GM18508 (cell line): ENCODE measurements around the gene PTPN23.
"Not testable (repeated sequence)": the region's sequence is repeated elsewhere in the genome, so short reads cannot be mapped to it uniquely, and the experiment has no call there.

Source experiments
- ATAC-seq: cut with Tn5 transposase; IDR thresholded peaks from one replicate; pipeline ENCODE4 v1.9.1; 2021; ENCODE audit warnings: moderate number of reproducible peaks; ENCODE audit not compliant: insufficient read depth, unreplicated experiment

PTPN23 gene

GRCh38 chr3:47434849-47435248 is 54.0 kb downstream of the PTPN23 start:
- no peak for ATAC-seq

DNA sequence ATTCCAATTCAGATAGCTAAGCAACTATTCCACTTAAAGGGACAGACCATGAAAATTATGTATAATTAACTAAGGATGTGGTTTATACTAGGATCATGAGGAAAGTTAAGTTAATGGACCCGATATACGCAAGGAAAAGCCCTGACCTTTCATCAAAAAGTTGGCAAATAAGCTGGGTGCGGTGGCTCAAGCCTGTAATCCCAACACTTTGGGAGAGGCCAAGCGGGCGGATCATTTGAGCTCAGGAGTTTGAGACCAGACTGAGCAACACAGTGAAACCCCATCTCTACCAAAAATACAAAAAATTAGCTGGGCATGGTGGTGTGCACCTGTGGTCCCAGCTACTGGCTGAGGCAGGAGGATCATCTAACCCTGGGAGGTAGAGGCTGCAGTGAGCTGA is 55.4 kb downstream of the PTPN23 start:
- no peak for ATAC-seq

- ATAC-seq = no peak
These were observed 59.3 kb downstream of the PTPN23 start for GRCh38 chr3:47440131-47440530.

GRCh38 chr3:47441796-47442551 is 61.2 kb downstream of the PTPN23 start:
- no peak for ATAC-seq

GRCh38 chr3:47443611-47443995 is 62.8 kb downstream of the PTPN23 start:
- no peak for ATAC-seq

DNA sequence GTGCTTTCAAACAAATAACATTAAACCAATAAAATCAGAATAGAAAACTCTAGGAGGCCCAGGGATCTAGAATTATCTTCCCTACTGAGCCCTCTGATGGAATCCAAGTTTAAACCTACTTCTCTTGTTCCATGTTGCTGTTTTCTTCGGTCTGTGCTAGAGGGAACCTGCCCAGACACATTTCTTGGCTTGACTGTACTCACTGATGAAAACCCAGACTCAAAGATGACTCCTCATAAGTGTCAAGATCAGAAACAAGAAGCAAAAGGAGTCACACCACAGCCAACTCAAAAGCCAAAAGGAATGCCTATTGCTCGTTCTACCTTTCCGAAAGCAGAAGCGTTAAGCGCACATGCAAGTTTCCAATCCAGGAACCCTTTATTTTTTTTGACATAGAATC is 63.3 kb downstream of the PTPN23 start:
- no peak for ATAC-seq

- ATAC-seq = no peak
These were observed 71.8 kb downstream of the PTPN23 start for GRCh38 chr3:47452453-47453215.

DNA sequence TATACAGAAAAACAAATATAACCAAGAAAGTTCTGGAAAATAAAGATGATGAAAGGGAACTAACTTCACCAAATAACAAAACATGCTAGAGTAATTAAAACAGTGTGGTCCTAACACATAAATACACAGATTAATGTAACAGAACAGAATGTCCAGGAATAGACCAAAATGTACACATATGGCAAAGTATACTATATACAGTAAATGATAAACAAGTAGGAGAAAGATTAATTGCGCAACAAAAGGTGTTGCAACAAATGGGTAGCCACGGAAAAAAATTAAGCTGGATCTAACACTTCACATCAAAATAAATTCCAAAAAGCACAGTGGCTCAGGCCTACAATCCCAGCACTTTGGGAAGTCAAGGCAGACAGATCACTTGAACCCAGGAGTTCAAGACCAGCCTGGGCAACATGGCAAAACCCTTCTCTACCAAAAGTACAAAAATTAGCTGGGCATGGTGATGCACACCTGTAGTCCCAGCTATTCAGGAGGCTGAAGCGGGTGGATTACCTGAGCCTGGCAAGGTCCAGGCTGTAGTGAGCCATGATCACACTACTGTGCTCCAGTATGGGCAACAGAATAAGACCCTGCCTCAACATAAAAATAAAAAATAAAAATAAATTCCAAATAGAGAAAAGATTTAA is 75.1 kb downstream of the PTPN23 start:
- ATAC-seq = no peak

DNA sequence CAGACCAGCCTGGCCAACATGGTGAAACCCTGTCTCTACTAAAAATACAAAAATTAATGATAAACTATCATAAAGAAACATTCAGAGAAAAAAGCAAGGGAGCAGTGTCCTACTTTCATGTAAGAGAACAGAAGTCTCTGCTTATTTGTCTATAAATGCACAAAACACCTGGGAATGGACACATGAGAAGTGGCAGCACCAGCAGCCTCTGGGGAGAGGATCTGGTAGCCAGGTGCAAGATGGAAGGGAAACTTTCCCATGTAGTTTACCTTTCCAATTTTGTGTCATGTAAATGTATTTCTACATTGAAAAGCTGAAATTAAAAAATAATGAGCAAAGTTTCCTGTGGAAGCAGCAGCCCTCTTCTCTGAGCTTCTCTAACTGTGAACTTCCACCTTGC is 76.2 kb downstream of the PTPN23 start:
- ATAC-seq = no peak

- ATAC-seq = not testable (repeated sequence)
These were observed 78.8 kb downstream of the PTPN23 start for GRCh38 chr3:47459534-47460085.
